Skeletal muscle satellite cell (primary cell): ENCODE results near the gene SBK1. TPM values are rescaled to one million over a fixed set of nuclear protein-coding genes. Genes with fewer than 3 reads are reported as not detected.
"Not testable (repeated sequence)": the region's sequence is repeated elsewhere in the genome, so short reads cannot be mapped to it uniquely, and the experiment has no call there.

Experiments
- H3K27me3 ChIP-seq: 2 replicates; pipeline ENCODE4 v1.7.0; 2013; ENCODE audit warnings: low read length; ENCODE audit not compliant: control insufficient read depth, insufficient read depth
- H3K36me3 ChIP-seq: 2 replicates; pipeline ENCODE4 v1.7.0; 2013; ENCODE audit warnings: mild to moderate bottlenecking, control low read depth, low read length; ENCODE audit not compliant: insufficient read depth
- H3K4me1 ChIP-seq: 2 replicates; pipeline ENCODE4 v1.7.0; 2013; ENCODE audit warnings: low read length; ENCODE audit not compliant: control insufficient read depth, insufficient read depth
- H3K4me2 ChIP-seq: 2 replicates; pipeline ENCODE4 v1.7.0; 2013; ENCODE audit warnings: mild to moderate bottlenecking, low read length
- H3K4me3 ChIP-seq: 2 replicates; pipeline ENCODE4 v1.7.0; 2013; ENCODE audit warnings: low read length
- H3K9ac ChIP-seq: 2 replicates; pipeline ENCODE4 v1.7.0; 2013; ENCODE audit warnings: mild to moderate bottlenecking, low read depth, low read length, moderate library complexity
- H3K9me3 ChIP-seq: replicated peaks from 2 replicates; pipeline ENCODE4 v1.7.0; 2013; ENCODE audit warnings: mild to moderate bottlenecking, control low read depth, low read length
- small RNA-seq: library from RNA; depleted of rRNA; stranded (forward); fragments of <200 nt; gene quantifications from one replicate; pipeline ENCODE3, GENCODE V24; 2012

Gene SBK1

GRCh38 chr16:28364268-28365173 lies 72.2 kb downstream of the SBK1 start:
- H3K9ac ChIP-seq, H3K4me1 ChIP-seq, H3K4me2 ChIP-seq, H3K27me3 ChIP-seq, H3K9me3 ChIP-seq, H3K36me3 ChIP-seq, H3K4me3 ChIP-seq: not testable (repeated sequence)

DNA sequence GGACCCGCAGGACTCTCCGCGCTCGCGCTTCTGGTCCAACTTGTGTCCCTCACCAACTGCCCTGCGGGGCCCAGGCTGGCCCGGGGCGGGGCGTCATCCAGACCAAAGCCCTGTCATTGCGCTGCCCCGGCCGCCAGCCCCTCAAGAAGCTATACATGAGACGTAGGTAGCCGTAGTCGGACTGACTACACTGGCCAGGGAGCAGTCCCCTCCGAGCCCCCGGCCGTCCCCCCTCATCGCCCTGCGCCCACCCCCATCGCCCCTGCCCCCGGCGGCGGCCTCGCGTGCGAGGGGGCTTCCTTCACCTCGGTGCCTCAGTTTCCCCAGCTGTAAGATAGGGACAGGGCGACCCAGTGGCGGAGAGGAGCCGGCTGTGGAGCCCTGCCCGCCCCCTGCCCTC lies 75.6 kb downstream of the SBK1 start:
- H3K4me3 ChIP-seq, H3K4me2 ChIP-seq, H3K27me3 ChIP-seq, H3K36me3 ChIP-seq, H3K4me1 ChIP-seq, H3K9me3 ChIP-seq, H3K9ac ChIP-seq: not testable (repeated sequence)

Small RNA genes within 50 kb of the gene (small RNA-seq; reads per million reads assigned to genes)
- gene AC138904.2: not detected
